ENCODE measurements around the gene TNS4.

DNA sequence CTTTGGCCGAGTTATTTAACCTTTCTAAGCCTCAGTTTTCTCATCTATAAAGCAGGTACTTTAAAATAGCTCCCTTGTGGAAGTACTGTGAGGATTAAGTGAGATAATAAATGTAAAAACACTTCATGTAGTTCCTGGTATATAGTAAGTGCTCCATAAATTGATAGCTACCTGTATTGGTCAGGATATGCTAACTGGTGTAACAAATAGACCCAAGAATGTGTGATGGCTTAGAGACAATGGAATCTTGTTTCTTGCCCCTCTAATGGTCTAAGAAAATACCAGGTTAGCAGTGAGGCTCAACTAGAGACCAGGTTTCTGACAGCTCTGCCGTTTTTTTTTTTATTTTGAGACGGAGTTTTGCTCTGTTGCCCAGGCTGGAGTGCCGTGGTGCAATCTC is 34.0 kb upstream of the TNS4 start:
- TF ChIP-seq, protein P1, sequence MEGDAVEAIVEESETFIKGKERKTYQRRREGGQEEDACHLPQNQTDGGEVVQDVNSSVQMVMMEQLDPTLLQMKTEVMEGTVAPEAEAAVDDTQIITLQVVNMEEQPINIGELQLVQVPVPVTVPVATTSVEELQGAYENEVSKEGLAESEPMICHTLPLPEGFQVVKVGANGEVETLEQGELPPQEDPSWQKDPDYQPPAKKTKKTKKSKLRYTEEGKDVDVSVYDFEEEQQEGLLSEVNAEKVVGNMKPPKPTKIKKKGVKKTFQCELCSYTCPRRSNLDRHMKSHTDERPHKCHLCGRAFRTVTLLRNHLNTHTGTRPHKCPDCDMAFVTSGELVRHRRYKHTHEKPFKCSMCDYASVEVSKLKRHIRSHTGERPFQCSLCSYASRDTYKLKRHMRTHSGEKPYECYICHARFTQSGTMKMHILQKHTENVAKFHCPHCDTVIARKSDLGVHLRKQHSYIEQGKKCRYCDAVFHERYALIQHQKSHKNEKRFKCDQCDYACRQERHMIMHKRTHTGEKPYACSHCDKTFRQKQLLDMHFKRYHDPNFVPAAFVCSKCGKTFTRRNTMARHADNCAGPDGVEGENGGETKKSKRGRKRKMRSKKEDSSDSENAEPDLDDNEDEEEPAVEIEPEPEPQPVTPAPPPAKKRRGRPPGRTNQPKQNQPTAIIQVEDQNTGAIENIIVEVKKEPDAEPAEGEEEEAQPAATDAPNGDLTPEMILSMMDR (IDR thresholded peaks at IDR 0.05), result no peak
- TF ChIP-seq EZH2 (IDR thresholded peaks at IDR 0.05; ENCODE audit: borderline replicate concordance, insufficient read depth, low read depth, low read length, poor library complexity, severe bottlenecking), result no peak

Measured in B cell (primary cell).